Activated CD4-positive, alpha-beta T cell treated with anti-CD3 and anti-CD28 coated beads, Interleukin-2, amount 50 U/mL, for 1 hour (primary cell): ENCODE measurements around the gene EFNA5.

Experiments used
- DNase-seq: peaks from one replicate; pipeline ENCODE4 v3.0.0-alpha.2; 2020

EFNA5 gene

DNA sequence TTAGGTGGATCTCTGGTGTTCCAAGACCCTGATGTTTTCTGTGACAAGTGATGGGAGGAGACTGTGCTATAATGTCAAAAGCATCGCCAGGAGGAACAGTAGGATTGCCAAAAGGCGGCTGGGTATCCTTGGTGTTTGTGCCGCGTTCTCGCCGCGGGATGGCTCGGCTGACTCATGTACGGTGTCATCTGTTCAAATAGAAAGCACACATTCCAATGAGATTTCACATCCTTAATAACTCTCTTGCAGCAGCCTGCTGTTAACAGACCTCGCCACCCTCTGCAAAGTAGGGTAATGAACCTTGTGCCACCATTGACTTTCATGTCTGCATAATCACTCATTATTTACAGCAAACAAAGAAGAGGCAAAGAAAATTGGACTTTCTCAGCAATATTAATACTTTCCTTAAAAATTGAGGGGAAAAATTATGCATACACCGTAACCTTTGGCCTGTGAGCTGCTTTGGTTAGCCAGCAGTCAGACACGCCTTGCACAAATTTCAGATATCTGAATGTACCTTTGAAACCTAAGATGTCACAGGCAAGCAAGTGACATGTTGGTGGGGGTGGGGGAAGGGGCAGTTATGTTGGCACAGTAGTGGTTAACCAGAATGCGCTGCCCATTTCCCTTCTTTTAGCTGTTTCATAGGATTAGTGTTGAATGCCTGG lies 289.4 kb downstream of the EFNA5 start:
- no peak for DNase-seq

DNA sequence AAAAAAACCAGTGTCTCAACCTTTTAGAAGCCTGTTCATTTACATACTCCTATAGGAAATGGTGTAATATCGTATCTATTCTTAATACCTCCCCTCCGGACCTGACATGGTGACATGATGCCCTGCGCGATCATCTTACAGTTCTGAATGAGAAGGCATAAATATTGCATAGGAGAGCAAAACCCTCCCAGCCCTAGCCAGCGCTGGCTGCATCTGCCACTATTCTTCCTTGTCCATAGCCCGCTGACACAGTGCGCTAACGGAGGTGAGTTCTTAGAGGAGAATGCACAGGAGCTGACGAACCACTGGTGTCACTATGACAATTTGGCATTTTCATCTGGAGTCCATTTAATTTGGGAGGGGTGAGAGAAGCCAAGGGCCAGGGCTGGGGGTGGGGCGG lies 290.1 kb downstream of the EFNA5 start:
- DNase-seq = no peak

DNA sequence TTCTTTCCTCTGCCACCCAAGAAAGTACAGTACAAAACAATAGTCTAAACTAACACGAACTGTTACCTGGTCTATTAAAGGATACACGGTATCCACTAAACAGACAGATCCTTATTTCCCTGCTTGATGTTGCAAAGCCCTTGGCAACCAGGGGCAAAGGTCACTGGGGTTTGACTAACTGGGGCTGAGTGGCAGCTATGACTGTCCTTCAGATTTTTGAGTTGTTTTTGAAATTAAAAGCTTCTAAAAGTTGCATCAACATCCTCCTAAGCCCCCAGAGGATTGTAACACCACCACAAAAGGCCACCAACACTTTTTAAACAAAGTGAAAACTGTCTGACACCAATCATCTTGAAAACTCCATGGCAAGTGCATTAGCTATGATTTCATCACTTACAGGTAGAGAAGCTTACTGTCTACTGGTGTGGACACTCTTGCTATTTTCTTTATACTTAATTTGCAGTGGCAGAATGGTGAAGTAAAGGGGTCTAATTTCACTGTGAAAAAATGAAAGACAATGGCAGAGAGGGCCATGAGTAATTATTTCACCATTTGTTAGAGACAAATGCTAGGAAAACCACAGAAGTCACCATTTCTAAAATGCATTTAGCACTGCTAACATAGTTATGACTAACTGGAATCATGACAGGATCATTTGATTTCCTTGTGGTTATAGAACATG lies 292.4 kb downstream of the EFNA5 start:
- no peak for DNase-seq

DNA sequence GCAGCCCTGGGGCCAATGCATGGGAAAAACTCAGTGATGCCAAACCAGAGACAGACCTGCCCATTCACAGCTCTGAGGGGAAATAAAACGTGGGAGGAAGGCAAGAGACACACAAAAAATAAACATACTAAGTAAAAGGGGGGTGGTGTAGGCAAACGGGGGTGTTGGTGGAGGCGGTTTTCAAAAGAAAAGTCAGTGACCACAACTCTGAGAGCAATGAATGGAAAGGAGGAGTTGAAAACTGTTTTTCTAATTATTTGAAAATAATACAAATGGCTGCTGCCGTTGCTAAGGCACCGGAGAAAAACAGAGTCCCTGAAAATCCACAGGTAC lies 293.5 kb downstream of the EFNA5 start:
- no peak for DNase-seq

DNA sequence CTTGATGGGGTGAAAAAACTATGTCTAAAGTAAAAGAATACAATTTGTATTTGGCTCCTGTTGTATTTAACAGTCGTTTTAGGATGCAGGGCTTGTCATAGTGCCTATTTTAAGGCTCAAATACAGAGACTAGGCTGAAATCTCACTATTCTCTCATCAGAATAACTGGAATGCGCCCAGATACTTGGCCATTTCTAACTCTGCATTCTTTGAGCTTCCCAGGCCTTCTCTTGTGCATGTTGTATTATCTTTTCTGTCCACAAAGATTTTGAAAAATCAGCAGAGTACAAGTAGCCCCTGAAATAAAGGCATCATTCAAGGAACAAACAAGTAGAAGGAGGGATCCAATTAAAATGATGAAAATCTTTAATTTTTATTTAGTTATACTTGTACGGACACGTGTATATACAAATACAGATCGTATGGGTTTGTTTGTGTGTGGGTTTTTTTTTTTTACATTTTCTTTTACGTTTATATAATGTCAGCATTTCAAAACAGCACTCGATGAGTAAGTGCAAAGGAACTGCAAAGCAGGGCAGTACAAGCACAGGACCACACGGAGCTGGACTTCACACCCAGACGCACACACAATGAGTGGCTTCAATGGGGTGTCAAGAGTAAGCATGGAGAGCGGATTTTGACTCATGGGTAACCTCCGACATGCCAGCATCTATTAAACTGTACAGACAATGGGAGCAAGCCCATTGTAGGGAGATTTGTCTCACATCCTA lies 294.0 kb downstream of the EFNA5 start:
- no peak for DNase-seq

DNA sequence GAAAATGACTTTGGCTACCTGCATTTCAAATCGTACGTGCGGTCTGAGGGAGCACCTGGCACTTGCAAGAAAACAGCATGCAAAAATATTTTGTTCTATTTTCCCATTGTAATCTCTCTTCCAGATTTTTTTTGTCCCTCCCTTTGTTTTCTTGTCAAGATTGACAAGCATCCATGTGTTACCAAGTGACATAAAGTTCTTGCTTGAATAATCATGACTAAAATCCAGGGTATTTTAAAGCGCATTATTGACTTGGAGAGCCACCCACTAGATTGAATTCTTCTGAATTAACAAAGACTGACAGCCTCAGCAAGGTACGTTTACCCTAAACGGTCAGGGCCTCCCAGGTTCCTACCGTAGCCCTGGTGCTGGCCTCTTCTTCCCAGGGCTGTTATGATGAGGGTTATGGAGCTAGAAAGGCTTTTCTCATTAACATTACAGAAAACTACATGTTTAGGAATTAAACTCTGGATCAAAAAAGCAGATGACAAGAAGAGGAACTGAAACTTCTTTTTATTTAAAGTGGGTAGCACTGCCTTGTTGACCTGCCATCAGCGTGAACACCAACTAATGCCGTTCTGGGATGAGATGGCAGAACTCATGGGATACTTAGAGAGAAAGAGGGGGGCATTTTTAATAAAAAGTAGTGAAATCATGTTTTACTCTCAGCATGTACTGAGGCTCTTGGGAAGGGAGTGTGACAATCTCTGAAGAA lies 297.0 kb downstream of the EFNA5 start:
- no peak for DNase-seq

DNA sequence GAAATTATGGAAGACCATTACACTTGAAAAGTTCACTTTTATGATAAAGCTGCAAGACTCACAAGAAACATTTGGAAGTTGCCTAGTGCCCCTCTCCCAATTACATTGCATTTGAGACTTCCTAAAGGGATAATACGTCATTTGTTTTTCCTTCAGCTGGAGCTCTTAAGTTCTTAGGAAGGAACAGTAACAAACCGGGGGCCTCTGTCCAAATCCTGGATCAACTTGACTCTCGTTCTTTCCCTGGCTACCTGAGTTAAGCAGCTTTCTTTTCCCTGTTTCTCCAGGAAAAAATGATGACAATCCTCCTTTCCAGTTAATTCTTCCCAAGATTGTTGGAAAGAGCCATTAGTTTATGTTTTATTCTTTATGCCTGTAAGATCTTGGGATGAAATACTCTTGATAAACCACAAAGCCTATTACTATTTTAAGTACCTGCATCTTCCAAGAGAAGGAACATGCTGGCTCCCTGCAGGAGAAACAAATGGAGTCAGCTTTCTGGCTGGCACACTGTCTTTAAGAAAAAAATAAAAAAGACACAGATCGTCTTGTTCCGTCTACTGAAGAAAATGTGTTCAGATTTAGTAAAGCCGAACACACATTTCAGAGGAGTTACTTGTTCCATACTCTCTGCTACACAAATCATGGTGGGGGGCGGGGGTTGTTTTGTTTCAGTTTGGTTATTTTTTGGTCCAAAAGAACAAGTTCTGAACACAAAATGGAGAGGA lies 297.9 kb downstream of the EFNA5 start:
- no peak for DNase-seq

DNA sequence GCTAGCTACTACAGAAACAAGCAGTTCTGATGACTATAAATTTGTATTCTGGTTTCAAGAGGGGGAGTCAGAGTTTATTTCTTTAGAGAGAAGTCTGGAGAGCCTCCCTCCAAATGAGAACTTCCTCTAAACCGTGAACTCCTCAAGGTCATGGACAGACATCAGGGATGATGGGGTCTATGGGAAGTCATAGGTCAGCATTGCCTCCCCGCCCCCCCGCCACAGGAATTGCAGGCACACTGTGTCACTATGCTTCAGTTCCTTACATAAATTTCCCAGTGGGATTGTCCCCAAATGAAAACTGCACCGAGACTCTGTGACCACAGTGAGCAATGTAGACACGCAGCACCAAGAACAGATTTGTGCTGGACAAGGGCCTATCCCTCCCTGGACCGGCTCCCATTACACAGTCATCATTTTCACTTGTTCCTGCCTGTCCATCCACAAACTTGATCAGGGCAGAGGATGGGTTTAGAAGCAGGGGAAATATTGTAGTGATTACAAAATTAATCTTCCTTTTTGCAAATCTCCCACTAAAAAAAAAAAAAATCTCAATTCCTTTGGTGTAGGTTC lies 300.3 kb downstream of the EFNA5 start:
- DNase-seq = no peak

DNA sequence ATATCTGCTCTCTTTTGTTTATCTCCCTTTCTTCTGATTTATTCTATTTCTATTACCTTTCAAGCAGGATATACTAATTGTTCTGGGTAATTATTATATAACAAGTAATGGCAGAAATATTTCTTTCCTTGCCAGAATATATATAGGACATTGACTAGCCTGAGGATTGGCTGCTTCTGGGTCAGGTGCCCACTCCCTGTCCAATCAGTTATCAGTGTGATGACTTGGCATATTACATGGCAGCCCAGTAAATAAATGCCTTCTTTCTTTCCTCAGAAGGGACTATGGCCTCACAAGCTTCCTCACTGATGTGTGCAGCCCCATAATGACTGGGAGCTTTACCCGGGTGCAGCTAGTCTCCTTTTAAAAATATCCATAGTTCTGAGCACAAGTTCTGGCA lies 301.1 kb downstream of the EFNA5 start:
- DNase-seq = no peak

DNA sequence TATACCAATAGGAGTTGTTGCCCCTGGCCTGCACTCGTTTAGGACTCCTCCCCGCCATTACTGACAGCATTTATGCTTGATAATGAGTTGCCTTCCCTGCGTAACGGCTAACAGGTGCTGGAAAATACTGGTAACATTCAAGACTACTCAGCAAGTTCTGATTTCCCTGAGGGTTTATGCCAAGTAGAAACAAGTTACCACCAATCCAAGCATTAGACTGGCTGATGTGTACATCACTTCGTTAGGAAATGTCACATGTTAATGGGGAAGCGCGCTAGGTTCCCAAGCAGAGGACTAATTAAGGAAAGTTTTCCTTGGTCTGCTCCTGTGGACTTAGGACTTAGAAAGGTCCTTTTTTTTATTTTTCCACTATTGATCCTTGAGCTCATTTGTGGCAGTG lies 302.1 kb downstream of the EFNA5 start:
- DNase-seq = no peak

DNA sequence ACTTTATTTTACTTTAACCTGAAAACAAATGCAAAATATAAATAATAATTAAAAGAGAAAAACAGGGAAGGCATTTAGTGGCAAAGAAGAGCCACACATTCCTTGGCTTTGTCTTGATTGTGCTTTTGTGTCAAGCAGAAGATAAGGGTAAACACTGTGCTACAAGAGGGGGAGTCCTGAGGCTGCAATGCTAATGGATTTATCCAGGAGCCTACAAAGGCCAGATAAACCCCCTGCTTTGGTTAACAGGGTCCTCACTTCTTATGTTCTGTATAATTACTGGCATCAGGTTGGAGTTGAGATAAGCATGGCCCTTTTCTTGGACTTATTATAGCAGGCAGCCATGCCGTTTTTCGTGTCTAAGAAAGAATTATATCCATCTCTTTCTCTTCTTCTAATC lies 302.8 kb downstream of the EFNA5 start:
- DNase-seq = no peak

DNA sequence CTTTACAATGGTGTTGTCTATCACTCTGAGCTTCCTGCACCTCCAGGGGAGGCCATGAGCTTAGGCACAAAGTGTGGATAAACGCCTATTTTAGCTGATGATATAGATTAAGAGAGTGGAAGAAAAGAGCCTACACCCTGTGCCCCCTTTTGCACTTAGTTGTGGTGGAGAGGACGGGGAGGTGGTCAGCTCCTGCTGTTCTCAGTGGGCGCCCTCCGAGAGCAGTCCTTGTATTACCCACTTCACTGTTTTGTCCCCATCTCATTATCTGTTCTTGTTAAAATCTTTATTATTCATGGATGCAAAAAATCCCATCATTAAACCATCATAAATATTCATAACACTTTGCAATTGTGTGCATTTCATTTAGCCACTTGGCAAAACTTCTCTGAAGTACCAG lies 303.3 kb downstream of the EFNA5 start:
- no peak for DNase-seq

DNA sequence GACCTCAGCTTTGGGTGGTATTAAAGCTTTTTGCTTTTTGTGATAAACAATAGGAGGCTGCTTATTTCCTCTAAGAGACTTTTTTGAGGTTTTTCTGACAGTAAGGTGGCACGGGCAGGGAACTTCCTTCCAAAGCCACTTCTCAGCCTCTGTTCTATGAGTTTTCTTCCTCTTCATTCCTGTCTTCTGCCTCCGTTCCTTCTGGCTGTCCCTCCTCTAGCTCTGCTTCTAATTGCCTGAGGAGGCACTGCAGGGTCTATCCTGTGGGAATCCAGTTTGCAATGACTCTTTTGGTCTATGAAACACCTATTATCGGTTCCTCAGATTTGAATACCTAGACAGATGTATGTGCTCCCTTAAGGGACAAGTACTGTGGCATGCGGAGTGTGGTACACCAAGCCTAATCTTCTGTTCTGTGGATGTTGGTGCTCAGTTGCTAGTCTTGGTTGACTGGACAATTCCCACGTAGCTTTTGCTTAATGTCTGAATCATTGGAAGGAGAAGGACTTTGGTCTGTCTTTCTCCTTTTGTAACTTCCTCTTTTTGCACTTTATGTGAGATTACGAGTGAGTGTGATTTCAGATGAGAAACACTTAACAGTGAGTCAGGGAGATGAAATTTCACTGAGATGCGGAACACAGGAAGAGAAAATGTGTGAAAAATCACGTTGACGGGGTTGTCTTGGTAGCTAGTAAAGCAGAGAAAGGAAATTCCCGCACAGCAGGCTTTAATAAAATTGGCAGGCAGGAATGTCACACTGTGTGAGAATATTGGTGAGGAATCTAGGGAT lies 305.2 kb downstream of the EFNA5 start:
- DNase-seq = no peak

DNA sequence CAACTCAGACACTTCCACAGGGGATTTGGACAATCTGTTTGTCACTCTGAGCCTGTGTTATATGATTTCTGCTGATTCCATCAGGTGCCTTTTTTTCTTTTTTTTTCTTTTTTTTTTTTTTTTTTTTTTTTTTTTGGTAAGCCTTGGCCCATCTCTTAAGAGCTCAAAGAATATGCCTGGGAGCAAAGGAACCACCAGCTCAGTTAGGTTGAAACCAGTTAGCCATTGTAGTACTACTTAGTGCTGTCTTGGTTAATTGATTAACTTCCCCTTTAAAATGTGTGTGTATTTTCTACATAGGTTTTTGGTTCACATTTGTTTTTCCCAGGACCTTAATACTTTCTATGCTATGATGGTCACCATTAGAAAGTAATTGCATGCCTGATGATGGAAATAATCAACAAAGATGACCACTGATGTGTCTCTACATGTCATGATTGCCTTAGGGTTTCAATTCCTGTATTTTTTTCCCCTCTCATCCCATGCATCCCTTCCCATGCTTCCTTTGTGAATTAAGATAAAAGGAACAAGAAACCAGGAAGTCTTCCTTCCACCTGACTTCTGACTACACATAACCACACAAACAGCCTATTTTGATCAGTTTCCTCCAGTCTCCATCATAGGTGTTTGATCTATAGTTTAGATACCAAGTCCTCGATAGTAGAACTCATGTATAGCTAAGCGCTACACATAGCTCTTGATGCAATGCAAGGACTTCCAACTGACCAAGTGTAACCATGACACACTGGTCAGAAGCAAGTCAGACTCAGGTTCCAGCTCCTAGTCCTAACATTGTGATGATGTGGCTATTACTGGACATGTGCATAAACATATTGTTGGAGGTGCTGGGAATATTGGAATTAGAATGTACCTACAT lies 306.1 kb downstream of the EFNA5 start:
- no peak for DNase-seq

DNA sequence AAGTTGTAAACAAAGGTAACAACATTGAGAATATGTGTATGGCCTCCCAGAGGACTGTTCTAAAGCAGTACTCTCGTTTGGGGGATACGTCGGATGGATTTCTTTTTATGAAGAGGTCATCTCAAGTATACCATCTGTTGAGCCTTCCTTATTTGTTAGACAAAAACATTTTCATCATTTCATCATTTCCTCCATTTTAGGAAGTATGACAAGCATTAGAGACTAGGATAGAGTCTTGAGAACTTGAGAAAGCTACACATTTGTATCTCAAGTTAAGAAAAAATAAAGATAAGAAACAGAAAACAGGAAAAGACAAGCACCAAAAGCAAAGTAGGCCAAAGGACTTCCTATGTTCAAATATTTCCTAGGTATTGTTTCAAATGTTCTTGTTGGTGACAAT lies 307.0 kb downstream of the EFNA5 start:
- DNase-seq = no peak

DNA sequence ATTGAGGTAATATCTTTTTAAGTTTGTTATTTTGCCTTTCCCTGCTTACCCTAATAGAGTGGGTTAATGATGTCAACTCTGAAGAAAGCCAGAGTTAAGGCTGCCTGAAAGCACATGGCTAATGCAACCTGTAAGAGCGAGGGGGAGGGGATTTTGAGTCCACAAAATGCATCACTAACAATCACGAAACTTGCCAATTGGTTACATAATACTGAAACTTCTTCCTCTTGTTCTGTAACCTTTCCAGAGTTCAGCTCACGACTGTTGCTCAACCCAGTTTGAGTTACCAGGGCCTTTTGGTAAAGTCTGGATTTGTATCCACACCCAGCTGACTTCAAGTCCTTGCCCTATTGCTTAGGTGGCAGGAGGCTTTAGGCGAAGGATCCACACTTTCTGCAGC lies 308.8 kb downstream of the EFNA5 start:
- DNase-seq = no peak

DNA sequence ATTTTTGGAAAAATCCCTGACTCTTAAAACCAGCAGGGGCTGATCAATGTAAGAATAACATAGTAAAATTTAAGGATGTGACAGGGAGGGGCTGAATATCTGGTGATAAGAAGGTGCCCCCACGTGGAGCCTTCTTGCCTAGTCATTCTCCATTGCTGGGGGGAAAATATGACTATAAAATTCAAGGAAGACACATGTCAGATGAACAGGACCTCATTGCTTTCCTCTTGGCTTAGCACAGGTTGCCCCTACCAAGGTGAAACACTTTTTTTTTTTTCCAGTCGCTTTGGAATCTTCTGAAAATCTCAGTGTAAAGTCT lies 310.9 kb downstream of the EFNA5 start:
- no peak for DNase-seq

DNA sequence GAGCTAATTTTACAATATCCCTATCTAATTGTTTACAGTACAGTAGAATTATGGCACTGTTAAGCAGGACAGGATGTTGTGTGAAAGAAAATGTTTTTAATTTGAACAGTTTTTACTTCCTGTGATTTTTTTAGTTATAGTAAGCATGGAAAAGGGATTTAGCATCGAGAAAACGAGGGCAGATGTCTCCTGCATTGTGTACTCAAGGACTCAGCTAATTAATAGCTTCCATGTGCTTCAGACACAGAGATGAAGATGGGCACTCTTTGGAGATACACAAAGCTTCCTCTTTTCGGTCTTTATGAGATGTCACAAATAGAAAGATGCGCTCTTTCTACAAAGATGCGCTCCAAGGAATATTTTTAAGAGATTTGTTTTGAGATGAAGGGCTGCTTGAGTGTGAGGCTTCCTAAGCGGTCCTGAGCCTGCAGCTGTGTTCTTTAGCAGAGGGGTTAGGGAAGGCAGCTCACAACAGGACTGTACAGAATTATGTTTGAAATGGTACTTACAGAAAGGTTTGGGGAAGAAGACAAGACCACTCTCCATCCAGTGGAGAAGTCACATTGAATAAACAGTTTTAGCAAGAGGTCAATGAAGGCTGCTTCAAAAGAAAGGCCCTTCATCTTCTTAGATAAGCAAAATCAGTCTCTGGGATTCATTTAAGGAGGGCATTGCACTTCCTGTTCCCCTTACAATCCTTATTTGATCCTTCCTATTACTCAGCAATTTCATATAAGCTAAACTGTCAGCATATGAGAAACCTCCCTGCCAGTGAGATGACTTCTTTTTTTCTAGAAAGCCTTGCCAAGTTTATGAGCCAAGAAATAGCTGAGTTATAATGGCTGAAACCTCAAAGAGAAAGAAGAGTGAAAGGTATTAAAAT lies 311.5 kb downstream of the EFNA5 start:
- DNase-seq = no peak

DNA sequence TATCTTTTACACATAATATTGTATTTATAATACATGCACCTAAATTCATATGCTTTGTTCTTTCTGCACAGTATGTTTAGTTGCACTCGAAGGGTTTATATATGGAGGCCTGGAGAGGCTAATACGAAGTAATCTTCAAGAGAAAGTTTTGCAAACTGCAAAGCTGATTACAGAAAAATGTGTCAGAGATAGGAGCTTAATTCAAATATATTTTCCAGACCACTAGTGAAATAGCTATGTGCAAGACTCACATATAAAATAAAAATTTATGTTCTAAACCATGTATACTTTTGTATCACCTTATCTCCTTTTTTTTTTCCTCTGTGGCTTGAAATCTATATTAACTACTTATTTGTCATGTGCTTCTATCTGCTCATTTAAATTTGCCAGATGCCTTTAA lies 313.8 kb downstream of the EFNA5 start:
- no peak for DNase-seq

DNA sequence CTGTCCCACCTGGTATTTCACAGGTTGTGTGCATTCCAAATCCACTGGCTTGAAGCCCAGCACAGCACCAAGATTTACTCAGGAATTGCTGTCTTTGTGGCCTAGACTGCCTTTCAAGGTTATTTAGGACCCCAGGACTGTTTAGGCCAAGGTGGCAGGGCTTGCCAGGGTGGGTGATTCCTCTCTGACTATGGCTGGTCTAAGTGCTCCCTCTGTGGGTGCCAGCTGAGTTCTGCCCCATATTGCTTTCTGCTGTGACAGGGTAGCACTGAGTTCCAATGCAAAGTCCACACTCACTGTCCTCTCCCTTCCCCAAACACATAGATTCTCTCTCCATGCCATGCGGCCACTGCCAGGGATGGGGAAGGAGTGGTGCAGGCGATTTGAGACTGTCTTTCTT lies 318.2 kb downstream of the EFNA5 start:
- no peak for DNase-seq
